HCT116 (cell line): ENCODE measurements around the gene AGAP1.

Source experiments
- CTCF ChIP-seq, 3 experiments: fragments of 200-600 bp in 1 of 3; sonication (generic) in 1 of 3; IDR thresholded peaks in 2 of 3; conservative IDR thresholded peaks in 1 of 3; 2 replicates each; pipeline ENCODE4 v1.5.1; 2012 to 2017; ENCODE audit warnings: low read depth in 2 of 3, low read length in 2 of 3, antibody characterized with exemption in 1 of 3, borderline replicate concordance in 1 of 3, control low read depth in 1 of 3, mild to moderate bottlenecking in 1 of 3, mixed read lengths in 1 of 3, mixed run types in 1 of 3, moderate library complexity in 1 of 3; ENCODE audit not compliant: insufficient read depth in 1 of 3
- EZH2 ChIP-seq: fragments of 200-600 bp; sonication (generic); IDR thresholded peaks from 2 replicates; pipeline ENCODE4 v1.6.1; 2017; ENCODE audit warnings: antibody characterized with exemption, mixed run types
- EZH2phosphoT487 ChIP-seq: fragments of 200-600 bp; IDR thresholded peaks from 2 replicates; pipeline ENCODE4 v1.6.1; 2018; ENCODE audit warnings: antibody characterized with exemption, borderline replicate concordance
- POLR2A ChIP-seq: IDR thresholded peaks from 2 replicates; pipeline ENCODE4 v1.7.0; 2011; ENCODE audit warnings: borderline replicate concordance; ENCODE audit not compliant: insufficient read depth, insufficient read length; ENCODE audit errors: extremely low read depth
- RAD21 ChIP-seq: IDR thresholded peaks from 2 replicates; pipeline ENCODE4 v1.6.1; 2012; ENCODE audit warnings: low read depth, mild to moderate bottlenecking
- SIN3A ChIP-seq: IDR thresholded peaks from 2 replicates; pipeline ENCODE4 v1.6.1; 2012; ENCODE audit warnings: low read depth
- SP1 ChIP-seq: IDR thresholded peaks from 2 replicates; pipeline ENCODE4 v1.6.1; 2012; ENCODE audit warnings: low read depth
- YY1 ChIP-seq: IDR thresholded peaks from 2 replicates; pipeline ENCODE4 v1.6.1; 2011; ENCODE audit warnings: low read length, low read depth, moderate library complexity, mild to moderate bottlenecking; ENCODE audit not compliant: insufficient replicate concordance; ENCODE audit errors: extremely low read depth
- ZNF274 ChIP-seq: fragments of 200-500 bp; sonication (Bioruptor generic); IDR thresholded peaks from 2 replicates; pipeline ENCODE4 v1.6.1; 2014; ENCODE audit warnings: mild to moderate bottlenecking, low read depth, low read length, inconsistent platforms
- TF ChIP-seq, protein P1 (sequence below): IDR thresholded peaks from 2 replicates; pipeline ENCODE4 v1.6.1; 2012; ENCODE audit warnings: low read depth
- TF ChIP-seq, protein P2 (sequence below): IDR thresholded peaks from 2 replicates; pipeline ENCODE4 v1.6.1; 2012

DNA sequence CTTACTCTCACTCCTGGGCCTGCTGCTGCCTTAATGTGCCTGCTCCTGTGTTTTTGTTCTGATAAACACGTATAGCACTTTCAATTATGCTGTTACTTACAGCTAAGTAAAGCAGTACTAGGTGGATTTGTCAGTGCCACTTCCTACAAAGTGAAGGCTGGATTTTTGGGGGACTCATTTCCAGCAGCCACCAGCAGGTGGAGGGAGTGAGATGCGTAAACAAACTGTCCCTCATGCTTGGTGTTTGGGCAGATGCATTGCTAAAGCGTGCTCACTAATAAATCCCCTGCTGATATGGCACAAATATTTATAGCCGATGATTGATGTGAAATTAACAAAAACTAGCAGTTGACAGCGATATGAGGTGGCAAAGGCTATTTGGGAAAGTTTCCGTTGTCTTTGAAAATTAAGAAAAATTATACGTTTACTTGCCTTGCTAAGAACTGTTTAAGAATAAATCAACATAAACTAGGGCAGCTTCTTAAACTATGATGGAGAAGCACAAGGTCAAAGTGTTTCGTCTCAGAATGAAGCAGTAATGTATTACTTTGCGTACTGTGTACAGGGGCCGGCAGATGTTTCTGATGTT lies 101.7 kb downstream of the AGAP1 start:
- no peak for TF ChIP-seq YY1
- no peak for TF ChIP-seq EZH2phosphoT487
- TF ChIP-seq RAD21, result peak; percentile 85
- TF ChIP-seq CTCF (IDR thresholded peaks at IDR 0.05 in 2 of 3, conservative IDR thresholded peaks at IDR 0.05 in 1 of 3; ENCODE audit: borderline replicate concordance in 1 of 3, insufficient read depth in 1 of 3, low read depth in 2 of 3, low read length in 2 of 3), result peak; percentile 87 to 90 (median 89)
- no peak for TF ChIP-seq ZNF274
- TF ChIP-seq, protein P1, sequence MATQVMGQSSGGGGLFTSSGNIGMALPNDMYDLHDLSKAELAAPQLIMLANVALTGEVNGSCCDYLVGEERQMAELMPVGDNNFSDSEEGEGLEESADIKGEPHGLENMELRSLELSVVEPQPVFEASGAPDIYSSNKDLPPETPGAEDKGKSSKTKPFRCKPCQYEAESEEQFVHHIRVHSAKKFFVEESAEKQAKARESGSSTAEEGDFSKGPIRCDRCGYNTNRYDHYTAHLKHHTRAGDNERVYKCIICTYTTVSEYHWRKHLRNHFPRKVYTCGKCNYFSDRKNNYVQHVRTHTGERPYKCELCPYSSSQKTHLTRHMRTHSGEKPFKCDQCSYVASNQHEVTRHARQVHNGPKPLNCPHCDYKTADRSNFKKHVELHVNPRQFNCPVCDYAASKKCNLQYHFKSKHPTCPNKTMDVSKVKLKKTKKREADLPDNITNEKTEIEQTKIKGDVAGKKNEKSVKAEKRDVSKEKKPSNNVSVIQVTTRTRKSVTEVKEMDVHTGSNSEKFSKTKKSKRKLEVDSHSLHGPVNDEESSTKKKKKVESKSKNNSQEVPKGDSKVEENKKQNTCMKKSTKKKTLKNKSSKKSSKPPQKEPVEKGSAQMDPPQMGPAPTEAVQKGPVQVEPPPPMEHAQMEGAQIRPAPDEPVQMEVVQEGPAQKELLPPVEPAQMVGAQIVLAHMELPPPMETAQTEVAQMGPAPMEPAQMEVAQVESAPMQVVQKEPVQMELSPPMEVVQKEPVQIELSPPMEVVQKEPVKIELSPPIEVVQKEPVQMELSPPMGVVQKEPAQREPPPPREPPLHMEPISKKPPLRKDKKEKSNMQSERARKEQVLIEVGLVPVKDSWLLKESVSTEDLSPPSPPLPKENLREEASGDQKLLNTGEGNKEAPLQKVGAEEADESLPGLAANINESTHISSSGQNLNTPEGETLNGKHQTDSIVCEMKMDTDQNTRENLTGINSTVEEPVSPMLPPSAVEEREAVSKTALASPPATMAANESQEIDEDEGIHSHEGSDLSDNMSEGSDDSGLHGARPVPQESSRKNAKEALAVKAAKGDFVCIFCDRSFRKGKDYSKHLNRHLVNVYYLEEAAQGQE, result no peak
- TF ChIP-seq POLR2A, result no peak
- TF ChIP-seq SP1, result no peak
- no peak for TF ChIP-seq SIN3A
- TF ChIP-seq, protein P2, sequence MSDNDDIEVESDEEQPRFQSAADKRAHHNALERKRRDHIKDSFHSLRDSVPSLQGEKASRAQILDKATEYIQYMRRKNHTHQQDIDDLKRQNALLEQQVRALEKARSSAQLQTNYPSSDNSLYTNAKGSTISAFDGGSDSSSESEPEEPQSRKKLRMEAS, result no peak
- no peak for TF ChIP-seq EZH2
